HCT116 (cell line): Measurements from ENCODE around the gene COQ6.

Source experiments
- CTCF ChIP-seq, 3 experiments: fragments of 200-600 bp in 1 of 3; sonication (generic) in 1 of 3; IDR thresholded peaks in 2 of 3; conservative IDR thresholded peaks in 1 of 3; 2 replicates each; pipeline ENCODE4 v1.5.1; 2012 to 2017; ENCODE audit warnings: low read depth in 2 of 3, low read length in 2 of 3, antibody characterized with exemption in 1 of 3, borderline replicate concordance in 1 of 3, control low read depth in 1 of 3, mild to moderate bottlenecking in 1 of 3, mixed read lengths in 1 of 3, mixed run types in 1 of 3, moderate library complexity in 1 of 3; ENCODE audit not compliant: insufficient read depth in 1 of 3
- ELF1 ChIP-seq: IDR thresholded peaks from 2 replicates; pipeline ENCODE4 v1.6.1; 2012; ENCODE audit warnings: low read depth, borderline replicate concordance
- EZH2 ChIP-seq: fragments of 200-600 bp; sonication (generic); IDR thresholded peaks from 2 replicates; pipeline ENCODE4 v1.6.1; 2017; ENCODE audit warnings: antibody characterized with exemption, mixed run types
- FOSL1 ChIP-seq: IDR thresholded peaks from 2 replicates; pipeline ENCODE4 v1.6.1; 2012; ENCODE audit warnings: low read depth
- POLR2A ChIP-seq: IDR thresholded peaks from 2 replicates; pipeline ENCODE4 v1.7.0; 2011; ENCODE audit warnings: borderline replicate concordance; ENCODE audit not compliant: insufficient read depth, insufficient read length; ENCODE audit errors: extremely low read depth
- POLR2AphosphoS5 ChIP-seq: IDR thresholded peaks from 2 replicates; pipeline ENCODE4 v1.6.1; 2011; ENCODE audit warnings: mild to moderate bottlenecking, low read depth, low read length, moderate library complexity

- TF ChIP-seq POLR2A: no peak
- no peak for TF ChIP-seq FOSL1
- no peak for TF ChIP-seq POLR2AphosphoS5
- no peak for TF ChIP-seq ELF1
- no peak for TF ChIP-seq CTCF (IDR thresholded peaks at IDR 0.05 in 2 of 3, conservative IDR thresholded peaks at IDR 0.05 in 1 of 3; ENCODE audit: borderline replicate concordance in 1 of 3, insufficient read depth in 1 of 3, low read depth in 2 of 3, low read length in 2 of 3)
- TF ChIP-seq EZH2: no peak
These were observed 13.1 kb upstream of the COQ6 start for GRCh38 chr14:73937012-73937411.
